ENCODE data around the gene SH2D1A. TPM values are rescaled to one million over a fixed set of nuclear protein-coding genes. Genes with fewer than 3 reads are reported as not detected.
"Not testable (repeated sequence)": the region's sequence is repeated elsewhere in the genome, so short reads cannot be mapped to it uniquely, and the experiment has no call there.

Gene SH2D1A
- total RNA-seq, 1 donor from 2014 or later: not detected

DNA sequence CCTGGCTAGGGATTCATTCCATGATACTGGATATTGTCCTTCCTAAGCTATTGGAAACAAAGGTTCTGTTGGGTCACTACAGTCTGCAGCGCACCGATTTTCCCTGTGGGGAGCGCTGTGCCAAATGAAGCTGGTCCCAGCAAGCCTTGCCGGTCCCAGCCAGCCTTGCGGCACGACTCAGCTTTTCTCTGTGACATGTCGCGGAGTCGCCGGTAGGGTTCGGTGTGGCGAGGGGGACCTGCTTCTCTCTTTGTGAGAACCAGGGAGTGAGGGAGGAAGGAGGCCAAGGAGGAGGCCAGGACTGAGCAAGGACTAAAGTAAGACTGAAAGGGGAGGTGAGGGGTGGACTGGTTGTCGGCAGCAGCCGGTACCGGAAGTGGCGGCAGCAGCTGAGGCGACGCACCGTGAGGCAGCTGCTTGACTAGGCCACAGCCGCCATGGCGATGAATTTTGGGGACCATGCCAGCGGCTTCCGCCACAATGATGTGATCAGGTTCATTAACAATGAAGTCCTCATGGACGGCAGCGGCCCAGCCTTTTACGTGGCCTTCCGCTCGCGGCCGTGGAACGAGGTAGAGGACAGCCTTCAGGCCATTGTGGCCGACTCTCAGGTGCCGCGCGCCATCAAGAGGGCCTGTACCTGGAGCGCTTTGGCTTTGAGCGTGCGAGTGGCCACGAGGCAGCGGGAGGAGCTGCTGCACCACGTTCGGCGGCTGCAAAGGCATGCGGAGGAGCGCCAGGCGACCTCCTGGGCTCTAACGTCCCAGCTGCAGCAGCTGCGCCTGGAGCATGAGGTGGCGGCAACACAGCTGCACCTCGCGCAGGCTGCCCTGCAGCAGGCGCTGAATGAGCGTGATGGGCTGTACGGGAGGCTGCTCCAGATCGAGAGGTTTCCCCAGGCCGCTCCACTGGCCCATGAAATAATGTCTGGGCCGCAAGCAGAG, 13.6 kb upstream of the SH2D1A start, which contains the start of gene TEX13D:
TSS of gene TEX13D (plus strand) at position 180 of the 944 bp plus-strand sequence. CDS start at position 438, 258 bp downstream.
- Mint-ChIP-seq H3K27ac (no peak within 1 kb of the TSS), H3K4me1 (ENCODE audit: unreplicated experiment) (no peaks in the 10 kb centered on the region), H3K36me3 (no peaks in the 10 kb centered on the region), H3K27me3 (peaks cover 7% of the 10 kb centered on the region), H3K4me3 (no peak within 1 kb of the TSS), H3K9me3 (no peaks in the 10 kb centered on the region)
- DNase-seq (ENCODE audit: extremely low spot score, unreplicated experiment): no peak
- TF ChIP-seq, protein P1, sequence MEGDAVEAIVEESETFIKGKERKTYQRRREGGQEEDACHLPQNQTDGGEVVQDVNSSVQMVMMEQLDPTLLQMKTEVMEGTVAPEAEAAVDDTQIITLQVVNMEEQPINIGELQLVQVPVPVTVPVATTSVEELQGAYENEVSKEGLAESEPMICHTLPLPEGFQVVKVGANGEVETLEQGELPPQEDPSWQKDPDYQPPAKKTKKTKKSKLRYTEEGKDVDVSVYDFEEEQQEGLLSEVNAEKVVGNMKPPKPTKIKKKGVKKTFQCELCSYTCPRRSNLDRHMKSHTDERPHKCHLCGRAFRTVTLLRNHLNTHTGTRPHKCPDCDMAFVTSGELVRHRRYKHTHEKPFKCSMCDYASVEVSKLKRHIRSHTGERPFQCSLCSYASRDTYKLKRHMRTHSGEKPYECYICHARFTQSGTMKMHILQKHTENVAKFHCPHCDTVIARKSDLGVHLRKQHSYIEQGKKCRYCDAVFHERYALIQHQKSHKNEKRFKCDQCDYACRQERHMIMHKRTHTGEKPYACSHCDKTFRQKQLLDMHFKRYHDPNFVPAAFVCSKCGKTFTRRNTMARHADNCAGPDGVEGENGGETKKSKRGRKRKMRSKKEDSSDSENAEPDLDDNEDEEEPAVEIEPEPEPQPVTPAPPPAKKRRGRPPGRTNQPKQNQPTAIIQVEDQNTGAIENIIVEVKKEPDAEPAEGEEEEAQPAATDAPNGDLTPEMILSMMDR (conservative IDR thresholded peaks at IDR 0.05): no peak

DNA sequence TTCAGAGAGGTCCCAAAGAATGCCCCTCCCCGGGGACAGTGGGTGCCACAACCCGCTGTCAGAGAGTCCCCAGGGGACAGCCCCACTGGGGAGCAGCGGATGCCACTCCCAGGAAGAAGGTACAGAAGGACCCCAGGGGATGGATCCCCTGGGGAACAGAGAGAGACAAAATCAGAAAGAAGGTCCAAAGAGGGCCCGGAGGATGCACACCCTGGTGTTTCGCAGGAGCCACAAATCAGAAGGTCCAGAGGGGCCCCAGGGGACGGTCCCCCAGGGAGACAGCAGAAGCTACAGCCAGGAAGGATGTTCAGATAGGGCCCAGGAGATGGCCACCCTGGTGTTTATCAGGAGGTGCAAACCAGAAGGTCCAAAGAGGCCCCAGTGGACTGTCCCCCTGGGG, 12.5 kb upstream of the SH2D1A start:
- Mint-ChIP-seq H3K27ac (no peak overlapping the region), H3K27me3 (peaks cover 7% of the 10 kb centered on the region)
- TF ChIP-seq, protein P1 (conservative IDR thresholded peaks at IDR 0.05): no peak

DNA sequence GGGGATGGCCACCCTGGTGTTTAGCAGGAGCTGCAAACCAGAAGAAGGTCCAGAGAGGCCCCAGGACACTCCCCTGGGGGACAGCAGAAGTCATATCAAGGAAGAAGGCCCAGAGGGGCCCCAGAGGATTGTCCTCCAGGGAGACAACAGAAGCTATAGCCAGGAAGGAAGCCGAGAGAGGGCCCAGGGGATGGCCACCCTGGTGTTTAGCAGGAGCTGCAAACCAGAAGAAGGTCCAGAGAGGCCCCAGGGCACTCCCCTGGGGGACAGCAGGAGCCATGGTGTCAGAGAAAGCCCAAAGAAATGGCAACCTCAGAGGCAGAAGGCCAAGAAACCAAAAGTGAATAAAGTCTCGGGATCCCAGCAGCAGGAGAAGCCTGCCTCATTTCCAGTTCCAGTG, 11.8 kb upstream of the SH2D1A start:
- not testable (repeated sequence) for H3K27ac Mint-ChIP-seq; H3K4me1 Mint-ChIP-seq (ENCODE audit: unreplicated experiment); H3K27me3 Mint-ChIP-seq; H3K4me3 Mint-ChIP-seq; DNase-seq (ENCODE audit: extremely low spot score, unreplicated experiment); H3K9me3 Mint-ChIP-seq; H3K36me3 Mint-ChIP-seq

More for the DNA sequence above, 12.5 kb upstream of the SH2D1A start:
- Mint-ChIP-seq H3K36me3 (no peaks in the 10 kb centered on the region), H3K4me1 (ENCODE audit: unreplicated experiment) (no peaks in the 10 kb centered on the region), H3K4me3 (no peak overlapping the region), H3K9me3 (no peaks in the 10 kb centered on the region)
- no peak for DNase-seq (ENCODE audit: extremely low spot score, unreplicated experiment)

DNA sequence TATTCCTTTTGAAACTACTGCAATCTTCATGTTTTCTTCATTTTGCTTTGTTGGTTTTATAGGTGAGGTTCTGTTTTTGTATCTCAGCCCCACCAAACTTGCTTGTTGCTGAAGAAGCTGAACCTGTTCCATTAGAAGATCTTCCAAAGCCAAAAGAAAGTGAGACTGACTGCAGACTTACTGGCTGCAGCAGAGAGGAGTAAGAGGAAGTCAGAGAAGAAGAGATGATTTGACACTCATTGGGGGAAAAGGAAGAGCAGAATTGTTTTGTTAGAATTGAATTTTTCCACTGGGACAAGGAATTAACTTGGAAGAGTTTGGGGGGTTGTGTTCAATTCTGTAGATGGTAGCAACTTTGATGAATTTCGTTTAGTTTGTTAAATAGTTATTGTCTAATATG, 10.8 kb upstream of the SH2D1A start:
- Mint-ChIP-seq H3K36me3 (no peaks in the 10 kb centered on the region), H3K27me3 (peaks cover 7% of the 10 kb centered on the region), H3K9me3 (no peaks in the 10 kb centered on the region), H3K27ac (no peak overlapping the region), H3K4me1 (ENCODE audit: unreplicated experiment) (no peaks in the 10 kb centered on the region), H3K4me3 (no peak overlapping the region)
- DNase-seq (ENCODE audit: extremely low spot score, unreplicated experiment): no peak
- TF ChIP-seq, protein P1 (conservative IDR thresholded peaks at IDR 0.05): no peak

DNA sequence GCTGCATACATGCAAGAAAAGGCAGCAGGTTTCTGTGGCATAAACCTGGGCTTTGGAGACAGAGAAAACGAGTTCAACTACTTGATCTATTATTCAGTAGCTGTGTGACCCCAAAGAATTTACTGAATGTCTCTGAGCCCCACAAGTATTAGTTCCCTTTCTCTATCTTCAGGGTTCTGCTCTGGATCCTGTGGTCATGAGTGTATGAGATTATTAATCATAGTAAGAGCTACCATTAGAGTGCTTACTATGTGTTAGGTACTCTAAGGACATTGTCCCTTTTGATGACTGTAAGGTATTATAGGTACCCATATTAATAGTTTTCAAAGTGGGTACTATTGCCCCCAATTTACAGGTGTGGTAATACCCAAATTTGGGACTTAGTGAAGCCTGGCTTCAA, 8.4 kb upstream of the SH2D1A start:
- no peak overlapping the region for H3K27ac Mint-ChIP-seq
- H3K9me3 Mint-ChIP-seq: no peaks in the 10 kb centered on the region
- H3K4me1 Mint-ChIP-seq (ENCODE audit: unreplicated experiment): no peaks in the 10 kb centered on the region
- TF ChIP-seq, protein P1 (conservative IDR thresholded peaks at IDR 0.05): no peak
- H3K36me3 Mint-ChIP-seq: no peaks in the 10 kb centered on the region
- no peak for DNase-seq (ENCODE audit: extremely low spot score, unreplicated experiment)
- H3K4me3 Mint-ChIP-seq: no peak overlapping the region
- H3K27me3 Mint-ChIP-seq: peaks cover 7% of the 10 kb centered on the region

Measured in type B pancreatic cell (in vitro differentiated cells).